ENCODE data around the gene GSTA4.

Gene GSTA4

GRCh38 chr6:53028467-53028866 lies 33.4 kb upstream of the GSTA4 start:
- no peak overlapping the region for H3K4me3 ChIP-seq (ENCODE audit: low read depth, low read length)
- no peak for TF ChIP-seq CTCF (IDR thresholded peaks at IDR 0.05; ENCODE audit: borderline replicate concordance, insufficient read depth, low read depth, low read length)

- no peak for TF ChIP-seq CTCF (IDR thresholded peaks at IDR 0.05; ENCODE audit: borderline replicate concordance, insufficient read depth, low read depth, low read length)
- no peak overlapping the region for H3K4me3 ChIP-seq (ENCODE audit: low read depth, low read length)
Measured at GRCh38 chr6:53027131-53027718, 32.1 kb upstream of the GSTA4 start.

GRCh38 chr6:53026526-53026925 lies 31.4 kb upstream of the GSTA4 start:
- TF ChIP-seq CTCF (IDR thresholded peaks at IDR 0.05; ENCODE audit: borderline replicate concordance, insufficient read depth, low read depth, low read length): no peak
- H3K4me3 ChIP-seq (ENCODE audit: low read depth, low read length): no peak overlapping the region

- no peak for TF ChIP-seq CTCF (IDR thresholded peaks at IDR 0.05; ENCODE audit: borderline replicate concordance, insufficient read depth, low read depth, low read length)
- no peak overlapping the region for H3K4me3 ChIP-seq (ENCODE audit: low read depth, low read length)
Measured at GRCh38 chr6:53023323-53023722, 28.2 kb upstream of the GSTA4 start.

GRCh38 chr6:53020005-53020744 lies 25.1 kb upstream of the GSTA4 start:
- TF ChIP-seq CTCF (IDR thresholded peaks at IDR 0.05; ENCODE audit: borderline replicate concordance, insufficient read depth, low read depth, low read length): no peak
- no peak overlapping the region for H3K4me3 ChIP-seq (ENCODE audit: low read depth, low read length)

GRCh38 chr6:53018446-53018845 lies 23.4 kb upstream of the GSTA4 start:
- no peak for TF ChIP-seq CTCF (IDR thresholded peaks at IDR 0.05; ENCODE audit: borderline replicate concordance, insufficient read depth, low read depth, low read length)

GRCh38 chr6:53015486-53015885 lies 20.4 kb upstream of the GSTA4 start:
- TF ChIP-seq CTCF (IDR thresholded peaks at IDR 0.05; ENCODE audit: borderline replicate concordance, insufficient read depth, low read depth, low read length): no peak
- H3K4me3 ChIP-seq (ENCODE audit: low read depth, low read length): no peak overlapping the region

More at GRCh38 chr6:53018446-53018845, 23.4 kb upstream of the GSTA4 start:
- H3K4me3 ChIP-seq (ENCODE audit: low read depth, low read length): no peak overlapping the region

All from GM12875 (cell line).